CD4-positive, alpha-beta memory T cell (primary cell): Measurements from ENCODE around the gene CELF1. TPM values are rescaled to one million over a fixed set of nuclear protein-coding genes. Genes with fewer than 3 reads are reported as not detected.

Experiments used
- CTCF ChIA-PET: fragments of 350-600 bp; sonication (Branson Sonifier 250); formaldehyde crosslinking; loops from one replicate; lab custom pipeline; 2021; ENCODE audit warnings: inconsistent platforms; ENCODE audit not compliant: partially characterized antibody; lab: Charles Lee
- POLR2A ChIA-PET: fragments of 350-600 bp; sonication (Branson Sonifier 250); formaldehyde crosslinking; loops from one replicate; lab custom pipeline; 2021; ENCODE audit not compliant: partially characterized antibody; lab: Charles Lee
- DNase-seq, 5 donors: peaks; one replicate each; pipeline versions ENCODE4 v3.0.0 to v3.0.0-alpha.2; 2020 to 2022; ENCODE audit warnings: mixed read lengths in 1 of 5
- H3K27ac ChIP-seq: one replicate; pipeline ENCODE4 v1.7.0; 2013; ENCODE audit warnings: low read depth, low read length
- H3K27me3 ChIP-seq: 2 replicates; pipeline ENCODE4 v1.7.0; 2013; ENCODE audit warnings: mild to moderate bottlenecking, low read length, moderate library complexity; ENCODE audit not compliant: insufficient read depth
- H3K36me3 ChIP-seq: 2 replicates; pipeline ENCODE4 v1.7.0; 2013; ENCODE audit warnings: mild to moderate bottlenecking, low read length, moderate library complexity; ENCODE audit not compliant: insufficient read depth
- H3K4me1 ChIP-seq: 2 replicates; pipeline ENCODE4 v1.7.0; 2013; ENCODE audit warnings: mild to moderate bottlenecking, low read length, moderate library complexity; ENCODE audit not compliant: insufficient read depth
- H3K4me3 ChIP-seq, 2 donors: one replicate each; pipeline ENCODE4 v1.7.0; 2013; ENCODE audit warnings: low read length in 2 of 2, mild to moderate bottlenecking in 1 of 2
- H3K9me3 ChIP-seq, 2 donors: one replicate each; pipeline ENCODE4 v1.7.0; 2013; ENCODE audit warnings: low read length in 2 of 2, control low read depth in 1 of 2; ENCODE audit not compliant: control insufficient read depth in 1 of 2
- H3K27ac Mint-ChIP-seq, 7 donors: one replicate each; pipeline ENCODE4 v1.8.0; 2020 to 2021; ENCODE audit warnings: mixed read lengths in 7 of 7, mild to moderate bottlenecking in 6 of 7, inconsistent platforms in 3 of 7, moderate library complexity in 3 of 7
- H3K27me3 Mint-ChIP-seq, 2 donors: one replicate each; pipeline ENCODE4 v1.8.0; 2020 to 2021; ENCODE audit warnings: mixed read lengths in 2 of 2
- H3K36me3 Mint-ChIP-seq, 2 donors: one replicate each; pipeline ENCODE4 v1.8.0; 2020 to 2021; ENCODE audit warnings: mixed read lengths in 2 of 2, inconsistent platforms in 1 of 2, mild to moderate bottlenecking in 1 of 2
- H3K4me1 Mint-ChIP-seq, 4 donors: one replicate each; pipeline ENCODE4 v1.8.0; 2020 to 2021; ENCODE audit warnings: mixed read lengths in 4 of 4, mild to moderate bottlenecking in 1 of 4
- H3K4me3 Mint-ChIP-seq, 8 donors: one replicate each; pipeline ENCODE4 v1.8.0; 2020 to 2021; ENCODE audit warnings: mixed read lengths in 8 of 8, mild to moderate bottlenecking in 7 of 8, moderate library complexity in 6 of 8, inconsistent platforms in 3 of 8
- H3K9me3 Mint-ChIP-seq, 8 donors: one replicate each; pipeline ENCODE4 v1.8.0; 2020 to 2021; ENCODE audit warnings: mixed read lengths in 8 of 8, mild to moderate bottlenecking in 5 of 8, inconsistent platforms in 3 of 8, moderate library complexity in 1 of 8
- intact Hi-C: fragments of 100-400 bp; cut with micrococcal nuclease; formaldehyde crosslinking; loops from one replicate; pipeline ENCODE4 v1.15.1; 2023
- polyA plus RNA-seq, 2 donors: library from polyadenylated mRNA; unstranded; fragments of 300-500 nt; fragmentation: Illumina TruSeq; gene quantifications; one replicate each; pipeline ENCODE4 v1.2.3, GENCODE V29; 2021
- total RNA-seq, 2 experiments: library from RNA; stranded (reverse); gene quantifications; one replicate each; pipeline ENCODE4 v1.2.3, GENCODE V29; 2021

CELF1 gene
- total and polyA plus RNA-seq, 4 experiments from 2014 or later = 45.6 to 149 (median 110) TPM

DNA sequence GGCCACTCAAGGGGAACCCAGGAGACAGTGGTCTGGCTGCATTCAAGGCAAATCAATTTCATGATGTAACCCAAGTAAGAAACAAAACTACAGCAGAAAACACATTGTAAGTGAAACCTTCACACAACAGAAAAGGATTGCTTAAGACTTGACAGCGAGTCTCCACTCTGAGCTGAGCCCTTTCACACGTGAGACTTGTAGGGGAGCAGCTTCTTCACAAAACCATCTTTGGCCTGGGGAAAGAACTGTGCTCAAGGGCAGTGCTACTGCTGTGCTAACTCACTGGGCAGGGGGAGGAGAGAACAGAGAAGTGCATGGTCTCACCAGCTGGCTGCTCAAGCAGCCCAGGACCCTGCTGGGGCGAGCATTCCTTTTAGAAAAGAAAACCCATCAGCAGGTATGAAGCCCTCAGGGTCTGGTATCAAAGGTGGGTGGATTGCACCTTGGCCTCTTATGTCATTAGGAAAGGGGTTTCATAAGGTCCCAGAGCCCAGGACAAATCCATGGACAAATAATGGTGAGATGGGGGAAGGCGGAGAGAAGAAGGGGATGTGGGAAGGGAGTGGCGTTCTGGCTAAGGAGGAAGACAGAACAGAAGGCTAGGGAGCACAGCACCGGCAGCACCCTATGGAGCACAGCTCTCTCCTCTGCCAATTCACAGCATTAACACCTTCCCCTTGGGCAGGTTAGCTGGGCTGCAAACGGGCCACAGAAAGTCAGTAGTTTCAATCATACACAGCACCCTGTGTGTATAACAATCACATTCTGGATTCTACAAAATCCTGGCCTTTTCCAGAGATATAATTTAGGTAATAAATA is 83.4 kb downstream of the CELF1 start:
- Histone ChIP-seq H3K27ac (no peak overlapping the region), H3K4me3 (no peak overlapping the region), H3K9me3 (no peaks in the 10 kb centered on the region), H3K36me3 (peaks cover 77% of the 10 kb centered on the region), H3K4me1 (peaks cover 4% of the 10 kb centered on the region), H3K27me3 (no peaks in the 10 kb centered on the region)
- DNase-seq = no peak
- CTCF ChIA-PET = interaction anchor here (0.9 kb wide), 1 partner anchor 15 kb away, joined by 4 read pairs; no protein-coding TSS in a partner anchor
- H3K36me3 Mint-ChIP-seq = peaks cover 31 to 81% of the 10 kb centered on the region in 2 donors
- intact Hi-C loops = no loop called here
- H3K9me3 Mint-ChIP-seq = peaks cover 0 to 1% (median 0%) of the 10 kb centered on the region in 8 donors
- H3K4me1 Mint-ChIP-seq = peaks cover 3 to 12% (median 6%) of the 10 kb centered on the region in 4 donors
- H3K27ac Mint-ChIP-seq = peak overlapping the region in 5 of 7 donors; percentile 53 to 87 (median 65)
- H3K27me3 Mint-ChIP-seq = no peaks in the 10 kb centered on the region
- POLR2A ChIA-PET = no interaction called here
- no peak overlapping the region for H3K4me3 Mint-ChIP-seq

- no peak overlapping the region for H3K4me3 ChIP-seq
- H3K27ac ChIP-seq = no peak overlapping the region
- peak overlapping the region in 3 of 7 donors; percentile 35 to 79 (median 65) for H3K27ac Mint-ChIP-seq
- CTCF ChIA-PET = no interaction called here
- no peaks in the 10 kb centered on the region for H3K9me3 ChIP-seq
- no peak overlapping the region for H3K4me3 Mint-ChIP-seq
- H3K27me3 ChIP-seq = no peaks in the 10 kb centered on the region
- peaks cover 2 to 12% (median 6%) of the 10 kb centered on the region in 4 donors for H3K4me1 Mint-ChIP-seq
- peaks cover 4% of the 10 kb centered on the region for H3K4me1 ChIP-seq
- H3K9me3 Mint-ChIP-seq = peaks cover 0 to 1% (median 0%) of the 10 kb centered on the region in 8 donors
- H3K36me3 Mint-ChIP-seq = peaks cover 24 to 81% of the 10 kb centered on the region in 2 donors
- intact Hi-C loops = no loop called here
- no peaks in the 10 kb centered on the region for H3K27me3 Mint-ChIP-seq
- H3K36me3 ChIP-seq = peaks cover 75% of the 10 kb centered on the region
- DNase-seq = no peak
- POLR2A ChIA-PET = no interaction called here
Observed at GRCh38 chr11:47468598-47469214, 84.2 kb downstream of the CELF1 start.

GRCh38 chr11:47467357-47467756 is 85.6 kb downstream of the CELF1 start:
- peak overlapping the region in 4 of 7 donors; percentile 29 to 85 (median 74) for H3K27ac Mint-ChIP-seq
- ChIA-PET CTCF (no interaction called here), POLR2A (interaction anchor here (0.6 kb wide), 1 partner anchor 85 kb away, joined by 3 read pairs; no protein-coding TSS in a partner anchor)
- H3K36me3 Mint-ChIP-seq = peaks cover 15 to 70% of the 10 kb centered on the region in 2 donors
- H3K9me3 ChIP-seq = no peaks in the 10 kb centered on the region
- intact Hi-C loops = no loop called here
- no peak overlapping the region for H3K4me3 Mint-ChIP-seq
- H3K27ac ChIP-seq = no peak overlapping the region
- peaks cover 4% of the 10 kb centered on the region for H3K4me1 ChIP-seq
- H3K9me3 Mint-ChIP-seq = peaks cover 0 to 1% (median 0%) of the 10 kb centered on the region in 8 donors
- no peak overlapping the region for H3K4me3 ChIP-seq
- H3K27me3 ChIP-seq = no peaks in the 10 kb centered on the region
- peaks cover 62% of the 10 kb centered on the region for H3K36me3 ChIP-seq
- DNase-seq = no peak
- H3K27me3 Mint-ChIP-seq = no peaks in the 10 kb centered on the region
- H3K4me1 Mint-ChIP-seq = peaks cover 2 to 12% (median 6%) of the 10 kb centered on the region in 4 donors

DNA sequence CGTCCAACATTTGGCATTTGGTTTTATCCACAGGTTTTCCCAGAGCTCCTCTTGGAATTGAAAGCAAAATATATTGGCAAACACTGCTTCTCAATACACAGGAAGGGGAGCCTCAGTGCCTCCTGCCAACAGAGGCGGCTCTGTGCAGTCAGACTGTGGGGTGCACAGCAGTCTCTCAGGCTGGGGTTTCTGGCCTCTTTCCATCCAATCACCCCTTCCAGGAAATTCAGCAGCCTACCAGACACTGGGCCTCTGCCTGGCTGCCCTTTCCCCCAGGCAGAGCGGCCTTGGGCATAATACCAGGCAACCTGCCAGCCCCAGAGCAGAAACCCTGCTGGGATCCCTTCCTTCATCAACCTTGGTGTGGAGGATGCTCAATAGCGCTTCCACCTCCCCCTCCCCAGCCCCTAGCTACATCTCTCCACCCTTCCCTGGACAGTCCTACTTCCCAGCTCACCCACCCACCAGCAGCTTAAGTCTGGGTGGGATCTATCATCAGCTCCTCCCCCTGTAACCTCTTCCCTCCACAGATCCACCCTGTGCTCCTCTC is 86.2 kb downstream of the CELF1 start:
- Mint-ChIP-seq H3K4me1 (peaks cover 2 to 12% (median 6%) of the 10 kb centered on the region in 4 donors), H3K36me3 (peaks cover 17 to 67% of the 10 kb centered on the region in 2 donors), H3K4me3 (no peak overlapping the region), H3K27ac (peak overlapping the region in 1 of 7 donors; percentile 69), H3K9me3 (peaks cover 0 to 1% (median 0%) of the 10 kb centered on the region in 8 donors), H3K27me3 (no peaks in the 10 kb centered on the region)
- peaks cover 4% of the 10 kb centered on the region for H3K4me1 ChIP-seq
- no peaks in the 10 kb centered on the region for H3K9me3 ChIP-seq
- H3K27ac ChIP-seq = no peak overlapping the region
- H3K27me3 ChIP-seq = no peaks in the 10 kb centered on the region
- no peak for DNase-seq
- ChIA-PET POLR2A (no interaction called here), CTCF (no interaction called here)
- H3K36me3 ChIP-seq = peaks cover 61% of the 10 kb centered on the region
- intact Hi-C loops = no loop called here
- no peak overlapping the region for H3K4me3 ChIP-seq

GRCh38 chr11:47466201-47466600 is 86.7 kb downstream of the CELF1 start:
- H3K4me1 ChIP-seq = peaks cover 4% of the 10 kb centered on the region
- no peaks in the 10 kb centered on the region for H3K9me3 ChIP-seq
- peaks cover 17 to 62% of the 10 kb centered on the region in 2 donors for H3K36me3 Mint-ChIP-seq
- H3K27ac ChIP-seq = no peak overlapping the region
- CTCF ChIA-PET = no interaction called here
- H3K4me1 Mint-ChIP-seq = peaks cover 2 to 12% (median 6%) of the 10 kb centered on the region in 4 donors
- peaks cover 56% of the 10 kb centered on the region for H3K36me3 ChIP-seq
- H3K4me3 Mint-ChIP-seq = no peak overlapping the region
- no peak for DNase-seq
- no peak overlapping the region for H3K27ac Mint-ChIP-seq
- H3K27me3 Mint-ChIP-seq = no peaks in the 10 kb centered on the region
- no peak overlapping the region for H3K4me3 ChIP-seq
- POLR2A ChIA-PET = no interaction called here
- peaks cover 0 to 1% (median 0%) of the 10 kb centered on the region in 8 donors for H3K9me3 Mint-ChIP-seq
- intact Hi-C loops = no loop called here
- H3K27me3 ChIP-seq = no peaks in the 10 kb centered on the region

DNA sequence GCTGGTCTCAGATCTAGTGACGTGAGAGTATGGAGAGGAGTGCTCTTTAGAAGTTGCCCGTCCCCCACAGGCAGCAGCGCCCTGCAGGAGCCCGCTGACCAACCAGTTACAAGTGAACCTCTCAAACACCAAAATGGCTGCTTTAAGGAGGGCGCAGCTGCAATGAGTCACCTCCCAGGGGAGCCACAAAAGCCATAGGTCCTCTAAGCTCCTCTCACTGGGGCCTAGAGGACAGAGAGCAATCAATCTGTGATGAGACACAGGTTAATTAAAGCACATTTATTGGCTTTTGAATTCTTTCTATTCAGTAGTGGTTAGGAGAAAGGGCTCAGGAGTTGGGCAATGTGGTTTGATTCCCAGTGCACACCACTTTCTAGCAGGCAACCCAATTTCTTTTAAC is 88.4 kb downstream of the CELF1 start:
- no peaks in the 10 kb centered on the region for H3K27me3 Mint-ChIP-seq
- peaks cover 45% of the 10 kb centered on the region for H3K36me3 ChIP-seq
- H3K4me3 ChIP-seq = no peak overlapping the region
- H3K9me3 Mint-ChIP-seq = peaks cover 0 to 1% (median 0%) of the 10 kb centered on the region in 8 donors
- no peaks in the 10 kb centered on the region for H3K9me3 ChIP-seq
- peaks cover 1% of the 10 kb centered on the region for H3K4me1 ChIP-seq
- H3K27ac ChIP-seq = no peak overlapping the region
- ChIA-PET CTCF (interaction anchor here (1.9 kb wide), 1 partner anchor 10 kb away, joined by 7 read pairs; no protein-coding TSS in a partner anchor), POLR2A (interaction anchor here (1.3 kb wide), 1 partner anchor 31 kb away, joined by 3 read pairs; no protein-coding TSS in a partner anchor)
- H3K4me1 Mint-ChIP-seq = peaks cover 2 to 9% (median 6%) of the 10 kb centered on the region in 4 donors
- no peak overlapping the region for H3K4me3 Mint-ChIP-seq
- no peaks in the 10 kb centered on the region for H3K27me3 ChIP-seq
- intact Hi-C loops = no loop called here
- no peak for DNase-seq
- H3K27ac Mint-ChIP-seq = no peak overlapping the region
- H3K36me3 Mint-ChIP-seq = peaks cover 13 to 50% of the 10 kb centered on the region in 2 donors

- no peaks in the 10 kb centered on the region for H3K9me3 ChIP-seq
- CTCF ChIA-PET = interaction anchor here (1.0 kb wide), 1 partner anchor 88 kb away, joined by 5 read pairs; no protein-coding TSS in a partner anchor
- Mint-ChIP-seq H3K27me3 (no peaks in the 10 kb centered on the region), H3K9me3 (no peaks in the 10 kb centered on the region), H3K27ac (peak overlapping the region in 1 of 7 donors; percentile 58), H3K36me3 (peaks cover 6 to 29% of the 10 kb centered on the region in 2 donors), H3K4me3 (peak overlapping the region in 1 of 8 donors; percentile 12), H3K4me1 (peaks cover 0 to 5% (median 2%) of the 10 kb centered on the region in 4 donors)
- no peaks in the 10 kb centered on the region for H3K4me1 ChIP-seq
- H3K27me3 ChIP-seq = no peaks in the 10 kb centered on the region
- DNase-seq = no peak
- POLR2A ChIA-PET = no interaction called here
- H3K27ac ChIP-seq = no peak overlapping the region
- peaks cover 19% of the 10 kb centered on the region for H3K36me3 ChIP-seq
- intact Hi-C loops = no loop called here
- H3K4me3 ChIP-seq = no peak overlapping the region
Observed at GRCh38 chr11:47461876-47462275, 91.1 kb downstream of the CELF1 start.
